GM04504 (cell line): Measurements from ENCODE around the gene CEPT1.

Source experiments
- DNase-seq: peaks from one replicate; pipeline ENCODE4 v3.0.0-alpha.2; 2012; ENCODE audit warnings: low read depth

The CEPT1 gene

DNA sequence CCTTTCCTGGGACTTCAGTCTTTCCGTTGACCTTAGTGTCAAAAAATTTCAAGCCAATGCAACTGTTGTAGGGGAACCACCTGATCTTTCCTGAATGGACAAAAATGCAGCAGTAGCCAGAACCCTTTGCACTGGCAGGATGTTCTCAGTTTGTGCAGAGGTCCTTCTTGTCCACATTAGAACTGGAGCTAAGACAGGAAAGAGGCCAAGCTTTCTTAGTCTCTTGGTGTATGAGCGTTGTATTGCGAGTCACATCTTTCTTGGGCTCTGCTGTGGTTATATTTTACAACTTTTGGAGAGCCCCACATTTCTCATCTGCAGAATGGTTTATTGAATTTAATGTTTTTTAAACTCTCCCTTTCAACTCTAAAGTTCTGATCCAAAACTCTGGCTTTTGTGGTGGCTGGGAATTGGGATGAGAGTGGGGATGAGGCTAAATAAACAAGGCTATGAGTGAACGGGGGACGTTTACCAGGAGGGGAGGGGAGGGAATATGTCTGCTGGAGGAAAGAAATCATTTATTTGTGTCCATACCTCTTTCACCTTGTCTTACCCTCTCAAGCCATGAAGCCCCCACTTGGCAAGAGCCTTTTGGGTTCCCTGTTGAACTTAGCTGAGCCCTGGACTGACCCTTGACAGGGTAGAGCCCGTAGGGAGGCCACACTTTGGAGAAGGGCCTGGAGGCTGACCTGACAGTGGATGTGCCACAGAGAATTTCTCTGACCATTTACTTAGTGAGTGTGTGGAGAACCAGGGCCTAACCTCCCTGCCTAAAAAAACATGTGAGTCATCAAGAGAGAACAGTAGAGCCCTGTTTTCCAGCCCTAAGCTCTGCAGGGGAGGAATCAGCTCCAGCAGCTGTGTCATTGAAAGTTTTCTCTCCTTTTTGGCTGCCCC, 88.1 kb downstream of the CEPT1 start:
- DNase-seq, result no peak

DNA sequence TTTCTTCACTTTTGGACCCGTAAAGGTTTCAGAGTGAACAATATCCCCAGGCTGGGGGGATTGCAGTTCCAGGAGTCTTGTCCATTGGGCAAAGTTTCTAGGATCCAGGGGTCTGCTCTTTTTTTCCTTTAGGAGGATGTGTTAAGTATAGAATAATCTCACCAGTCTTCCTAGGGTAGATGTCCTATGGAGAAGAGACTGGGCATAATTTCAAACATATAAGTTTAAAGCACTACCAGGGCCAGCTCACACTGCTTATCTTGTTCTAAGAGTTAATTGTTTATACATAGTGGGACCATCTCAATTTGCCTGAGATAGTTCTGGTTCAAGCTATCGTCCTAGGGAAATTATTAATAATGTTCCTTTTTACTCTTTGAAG, 88.7 kb downstream of the CEPT1 start:
- no peak for DNase-seq

DNA sequence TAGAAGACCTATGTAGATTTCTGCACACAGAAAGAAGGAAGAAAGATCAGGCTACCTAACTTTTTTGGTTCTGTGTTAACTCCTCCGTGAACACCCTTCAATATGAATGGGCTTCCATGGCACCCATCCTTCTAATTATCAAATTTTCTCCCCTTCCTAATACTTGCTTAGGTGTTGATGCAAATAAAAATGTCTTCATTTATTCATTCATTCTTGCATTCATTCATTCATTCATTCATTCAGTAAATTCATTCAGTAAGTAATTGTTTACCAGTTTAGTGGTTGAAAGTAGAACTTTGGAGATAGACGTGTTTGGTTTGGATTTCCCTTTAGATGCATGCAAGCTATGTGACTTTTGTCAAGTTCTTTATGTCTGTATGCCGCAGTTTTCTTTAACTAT, 92.1 kb downstream of the CEPT1 start:
- no peak for DNase-seq

DNA sequence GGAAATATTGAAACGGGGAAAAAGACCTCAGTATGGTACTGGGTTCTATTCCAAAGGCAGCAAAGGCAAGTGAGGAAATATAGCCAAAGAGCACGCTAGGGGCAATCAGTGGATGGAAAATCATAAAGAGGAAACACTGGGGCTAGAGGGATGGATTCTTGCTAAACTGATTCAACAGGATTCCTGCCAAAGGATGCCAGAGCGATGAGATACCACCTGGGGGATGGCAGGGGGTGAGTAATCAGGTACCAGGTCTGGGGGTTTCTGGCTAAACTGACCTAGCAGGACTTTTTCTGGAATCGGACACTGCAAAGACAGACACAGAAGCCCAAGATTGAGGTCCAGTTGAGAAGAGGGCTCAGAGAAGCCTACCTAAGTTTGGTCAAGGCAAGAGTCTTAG, 94.2 kb downstream of the CEPT1 start:
- no peak for DNase-seq
